Measurements from ENCODE around the gene RNU5D-1. TPM values are rescaled to one million over a fixed set of nuclear protein-coding genes. Genes with fewer than 3 reads are reported as not detected.
A peak's percentile ranks its signal among the peaks of the same experiment; 100 is the strongest.

The RNU5D-1 gene
- total and polyA plus RNA-seq, 2 of the 13 experiments (the other 11 are each of a cell fraction or from before 2014, with no cell fraction given): 165 TPM; not detected in 1

GRCh38 chr1:44775078-44775929 is 44.3 kb upstream of the RNU5D-1 start, which contains the start of gene RPS8 (continued):
- TF ChIP-seq FLYWCH1 (CRISPR knock-in tag; IDR thresholded peaks at IDR 0.05): no peak
- TF ChIP-seq ZNF775 (CRISPR knock-in tag; IDR thresholded peaks at IDR 0.05; ENCODE audit: borderline replicate concordance): peak; percentile 31; the same call in 1 of the 2 replicates
- TF ChIP-seq HOXD1 (CRISPR knock-in tag; IDR thresholded peaks at IDR 0.05): peak; percentile 84; the same call in 1 of the 2 replicates
- 0 out of 2 replicates have a peak, but pooled peaks have one; percentile 77 for TF ChIP-seq ARNT (IDR thresholded peaks at IDR 0.05)
- no peak for TF ChIP-seq ZNF260 (CRISPR knock-in tag; IDR thresholded peaks at IDR 0.05; ENCODE audit: borderline replicate concordance, low read depth)
- TF ChIP-seq ZFP36L1 (CRISPR knock-in tag; IDR thresholded peaks at IDR 0.05): peak; percentile 84; the same call in 1 of the 2 replicates
- TF ChIP-seq ZSCAN12 (CRISPR knock-in tag; IDR thresholded peaks at IDR 0.05): peak; percentile 68; the same call in 1 of the 2 replicates
- no peak for TF ChIP-seq ZNF362 (CRISPR knock-in tag; IDR thresholded peaks at IDR 0.05; ENCODE audit: borderline replicate concordance)
- peak; percentile 86 for TF ChIP-seq ETS1 (CRISPR knock-in tag; IDR thresholded peaks at IDR 0.05)
- TF ChIP-seq ZNF652 (CRISPR knock-in tag; IDR thresholded peaks at IDR 0.05; ENCODE audit: borderline replicate concordance, low read depth): peak; percentile 16; the same call in 1 of the 2 replicates
- TF ChIP-seq KLF16 (CRISPR knock-in tag; IDR thresholded peaks at IDR 0.05): peak in 1 of 2 experiments; percentile 93; a peak in 1 of 4 replicates
- TF ChIP-seq ZNF550 (CRISPR knock-in tag; IDR thresholded peaks at IDR 0.05; ENCODE audit: borderline replicate concordance): no peak
- no peak; the same call in 1 of the 2 replicates for TF ChIP-seq GLI4 (CRISPR knock-in tag; IDR thresholded peaks at IDR 0.05; ENCODE audit: borderline replicate concordance)
- no peak; the same call in 1 of the 2 replicates for TF ChIP-seq ZNF510 (CRISPR knock-in tag; IDR thresholded peaks at IDR 0.05; ENCODE audit: low read depth)
- no peak for TF ChIP-seq TERF1 (CRISPR knock-in tag; IDR thresholded peaks at IDR 0.05)
- TF ChIP-seq ZNF136 (CRISPR knock-in tag; IDR thresholded peaks at IDR 0.05; ENCODE audit: low read depth): 0 out of 2 replicates have a peak, but pooled peaks have one; percentile 35
- TF ChIP-seq IKZF4 (CRISPR knock-in tag; IDR thresholded peaks at IDR 0.05; ENCODE audit: borderline replicate concordance, low read depth, not compliant biosample characterization): no peak
- peak; percentile 34 for TF ChIP-seq MNT (IDR thresholded peaks at IDR 0.05)

Data from HepG2 (cell line).